Retinal pigment epithelial cell (primary cell): Measurements from ENCODE around the gene ATG16L1.

Experiments
- DNase-seq: peaks from one replicate; pipeline ENCODE4 v3.0.0-alpha.2; 2010; ENCODE audit warnings: low read depth
- H3K4me3 ChIP-seq: 2 replicates; pipeline ENCODE4 v1.5.1; 2011; ENCODE audit warnings: mild to moderate bottlenecking, low read length, control low read depth, moderate library complexity
- TF ChIP-seq, protein P1 (sequence below): conservative IDR thresholded peaks from 2 replicates; pipeline ENCODE4 v1.5.1; 2011; ENCODE audit warnings: low read depth, low read length, control low read depth, inconsistent platforms

The ATG16L1 gene

DNA sequence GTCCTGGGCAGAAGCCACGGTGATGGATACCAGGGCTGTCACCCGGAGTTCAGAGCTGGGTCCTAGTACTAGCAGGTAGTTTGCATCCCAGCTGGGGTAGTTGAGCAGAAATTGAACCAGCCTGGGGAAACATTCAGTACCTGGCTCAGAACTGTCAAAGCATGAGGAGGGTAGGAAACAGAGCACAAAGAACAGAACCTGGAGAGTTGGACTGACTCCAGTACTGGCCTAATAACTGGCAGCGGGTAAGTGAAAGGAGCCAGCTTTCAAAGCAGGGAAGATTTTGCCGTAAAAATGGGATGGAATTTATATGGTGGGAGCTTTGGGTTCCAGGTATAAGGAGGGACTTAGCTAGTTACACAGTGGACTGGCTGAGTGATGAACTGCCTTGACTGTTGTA, 23.8 kb downstream of the ATG16L1 start:
- TF ChIP-seq, protein P1, sequence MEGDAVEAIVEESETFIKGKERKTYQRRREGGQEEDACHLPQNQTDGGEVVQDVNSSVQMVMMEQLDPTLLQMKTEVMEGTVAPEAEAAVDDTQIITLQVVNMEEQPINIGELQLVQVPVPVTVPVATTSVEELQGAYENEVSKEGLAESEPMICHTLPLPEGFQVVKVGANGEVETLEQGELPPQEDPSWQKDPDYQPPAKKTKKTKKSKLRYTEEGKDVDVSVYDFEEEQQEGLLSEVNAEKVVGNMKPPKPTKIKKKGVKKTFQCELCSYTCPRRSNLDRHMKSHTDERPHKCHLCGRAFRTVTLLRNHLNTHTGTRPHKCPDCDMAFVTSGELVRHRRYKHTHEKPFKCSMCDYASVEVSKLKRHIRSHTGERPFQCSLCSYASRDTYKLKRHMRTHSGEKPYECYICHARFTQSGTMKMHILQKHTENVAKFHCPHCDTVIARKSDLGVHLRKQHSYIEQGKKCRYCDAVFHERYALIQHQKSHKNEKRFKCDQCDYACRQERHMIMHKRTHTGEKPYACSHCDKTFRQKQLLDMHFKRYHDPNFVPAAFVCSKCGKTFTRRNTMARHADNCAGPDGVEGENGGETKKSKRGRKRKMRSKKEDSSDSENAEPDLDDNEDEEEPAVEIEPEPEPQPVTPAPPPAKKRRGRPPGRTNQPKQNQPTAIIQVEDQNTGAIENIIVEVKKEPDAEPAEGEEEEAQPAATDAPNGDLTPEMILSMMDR = no peak
- DNase-seq = no peak

DNA sequence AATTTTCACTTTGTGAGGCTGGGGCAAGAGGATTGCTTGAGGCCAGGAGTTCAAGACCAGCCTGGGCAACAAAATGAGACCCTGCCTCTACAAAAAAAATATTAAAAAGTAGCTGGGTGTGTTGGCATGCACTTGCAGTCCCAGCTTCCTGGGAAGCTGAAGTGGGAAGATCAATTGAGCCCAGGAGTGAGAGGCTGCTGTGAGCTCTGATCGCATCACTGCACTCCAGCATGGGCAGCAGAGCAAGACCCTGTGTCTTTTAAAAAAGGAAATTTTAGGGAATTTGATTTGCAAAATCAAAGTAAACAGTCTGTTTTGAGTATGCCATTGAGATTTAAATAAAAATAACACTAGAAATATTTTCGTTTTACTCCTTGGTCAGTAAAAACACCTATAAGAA, 27.4 kb downstream of the ATG16L1 start:
- TF ChIP-seq, protein P1 = no peak
- no peak overlapping the region for H3K4me3 ChIP-seq
- DNase-seq = no peak

More for the DNA sequence above, 23.8 kb downstream of the ATG16L1 start:
- H3K4me3 ChIP-seq = no peak overlapping the region

DNA sequence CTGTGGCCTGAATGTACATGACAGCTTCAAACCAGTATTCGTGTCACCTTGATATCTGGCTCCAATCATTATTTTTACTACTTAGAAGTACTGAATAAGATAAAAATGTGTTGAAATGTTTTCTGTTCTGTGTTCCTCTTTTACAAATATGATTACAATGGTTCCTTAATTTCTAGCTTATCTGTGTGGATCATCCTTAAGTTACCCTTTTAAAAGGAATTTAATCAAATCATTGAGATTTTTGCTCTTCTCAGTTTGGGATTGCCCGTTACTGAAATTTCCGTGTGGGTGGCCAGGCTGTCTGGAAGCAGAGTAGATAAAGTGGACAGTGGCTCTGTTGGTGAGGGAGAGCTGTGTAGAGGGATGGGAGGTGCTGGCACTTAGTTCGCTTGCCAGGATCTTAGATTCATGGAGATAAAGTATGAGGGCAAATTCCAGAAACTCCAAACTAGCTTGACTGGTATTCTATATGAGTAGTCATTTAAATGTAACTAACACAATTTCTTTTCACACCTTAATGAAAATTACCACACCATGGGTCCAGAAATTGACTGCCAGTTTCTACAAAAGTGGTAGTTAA, 28.7 kb downstream of the ATG16L1 start:
- TF ChIP-seq, protein P1 = no peak
- no peak for DNase-seq
- no peak overlapping the region for H3K4me3 ChIP-seq

DNA sequence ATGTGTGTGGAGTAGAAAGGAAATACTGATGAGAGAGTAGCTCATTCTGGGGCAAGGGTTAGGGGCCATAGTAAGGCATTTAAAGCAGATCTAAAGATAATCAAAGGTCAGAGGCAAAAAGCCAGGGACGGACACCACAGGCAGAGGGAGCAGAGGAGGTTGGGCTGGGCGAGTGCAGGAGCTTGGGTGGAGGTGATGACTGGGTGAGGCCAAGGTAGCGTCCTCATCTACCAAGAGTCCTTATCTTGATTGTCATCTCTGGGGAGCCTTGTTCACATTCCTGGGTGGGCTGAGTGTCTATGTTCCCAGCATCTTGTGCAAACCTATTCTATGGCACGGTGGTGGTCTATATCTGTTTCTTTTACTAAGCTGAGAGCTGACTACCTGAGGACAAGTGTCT, 30.1 kb downstream of the ATG16L1 start:
- H3K4me3 ChIP-seq = no peak overlapping the region
- DNase-seq = no peak
- TF ChIP-seq, protein P1 = no peak

DNA sequence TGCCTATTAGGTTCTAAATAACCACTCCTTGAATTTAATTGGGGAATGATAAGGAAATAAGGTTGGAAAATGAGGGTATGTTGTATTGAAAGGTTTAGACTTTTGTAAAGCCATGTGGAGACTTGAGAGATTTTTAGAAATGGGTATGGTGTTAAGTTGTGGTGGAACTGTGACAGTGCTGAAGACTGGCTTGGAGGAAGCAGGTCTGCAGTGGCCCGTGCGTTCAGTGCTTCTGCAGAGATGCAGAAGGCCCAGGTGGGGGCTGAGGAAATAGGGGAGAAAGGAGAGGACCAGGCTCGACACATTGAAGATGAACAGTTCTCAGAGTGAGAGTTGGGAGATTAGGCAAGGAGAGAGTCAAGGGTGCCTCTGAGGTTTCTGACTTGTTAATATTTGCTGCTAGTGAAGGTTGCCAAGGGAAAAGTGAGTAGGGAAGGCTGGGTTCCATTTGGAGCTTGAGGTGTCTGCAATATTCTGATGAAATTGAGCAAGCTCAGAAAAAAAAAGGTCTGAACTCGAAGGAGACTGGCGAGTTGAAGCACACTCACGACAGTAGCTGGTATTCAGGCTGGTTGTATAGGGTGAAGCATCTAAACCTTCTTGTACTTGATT, 30.6 kb downstream of the ATG16L1 start:
- TF ChIP-seq, protein P1 = no peak
- no peak for DNase-seq
- H3K4me3 ChIP-seq = no peak overlapping the region

DNA sequence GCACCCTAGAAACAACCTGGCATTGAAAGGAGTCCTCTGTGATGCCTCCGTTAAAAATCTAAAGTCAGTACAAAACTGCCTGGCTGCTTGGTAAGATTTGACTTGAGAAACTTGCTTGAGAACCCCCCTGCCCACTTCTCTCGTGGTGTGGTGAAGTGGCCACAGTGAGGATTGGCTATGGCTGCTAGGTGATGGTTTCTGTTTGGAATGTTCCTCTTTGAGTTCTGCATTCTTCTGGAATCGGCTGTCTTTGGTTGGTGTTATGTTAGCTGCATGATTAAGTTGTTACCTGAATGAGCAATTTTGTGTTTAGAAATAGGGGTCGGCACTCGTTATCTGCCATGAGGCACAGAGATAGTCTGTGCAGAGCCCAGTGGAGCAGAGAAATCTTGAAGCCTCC, 34.4 kb downstream of the ATG16L1 start:
- DNase-seq = no peak
- TF ChIP-seq, protein P1 = no peak
- H3K4me3 ChIP-seq = no peak overlapping the region

DNA sequence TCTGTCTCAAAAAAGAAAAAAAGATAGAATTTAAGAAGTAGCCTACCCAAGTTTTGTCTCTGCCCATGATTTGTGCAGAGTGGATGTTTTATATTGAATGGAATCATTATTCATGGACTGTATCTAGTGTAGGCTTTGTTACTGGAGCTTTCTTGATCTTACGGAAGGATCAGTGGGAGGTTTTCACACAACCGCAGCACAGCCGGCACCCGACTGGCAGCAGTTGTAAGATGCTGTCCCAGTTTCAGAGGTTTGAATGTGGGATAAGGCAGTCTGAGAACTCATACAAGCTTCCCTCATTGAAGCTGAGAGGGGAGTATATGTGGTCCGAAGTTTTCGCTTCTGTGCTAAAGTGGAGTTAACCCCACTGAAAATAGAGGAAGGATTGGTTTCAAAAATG, 36.4 kb downstream of the ATG16L1 start:
- DNase-seq = no peak
- TF ChIP-seq, protein P1 = no peak
- no peak overlapping the region for H3K4me3 ChIP-seq
